HG02840 (cell line): ENCODE measurements around the gene NCOA7.
"Not testable (repeated sequence)": the region's sequence is repeated elsewhere in the genome, so short reads cannot be mapped to it uniquely, and the experiment has no call there.

ENCODE experiments used
- ATAC-seq: cut with Tn5 transposase; IDR thresholded peaks from one replicate; pipeline ENCODE4 v1.9.1; 2021; ENCODE audit warnings: mild to moderate bottlenecking, moderate library complexity, moderate number of reproducible peaks; ENCODE audit not compliant: unreplicated experiment, low FRiP score

NCOA7 gene

GRCh38 chr6:125831659-125832058 lies 40.9 kb downstream of the NCOA7 start:
- ATAC-seq: no peak

GRCh38 chr6:125832391-125833117 lies 41.8 kb downstream of the NCOA7 start:
- no peak for ATAC-seq

- ATAC-seq: peak; percentile 85
Measured at GRCh38 chr6:125834348-125834747, 43.6 kb downstream of the NCOA7 start.

- no peak for ATAC-seq
Measured at GRCh38 chr6:125835221-125835744, 44.5 kb downstream of the NCOA7 start.

- no peak for ATAC-seq
Measured at GRCh38 chr6:125836466-125836865, 45.7 kb downstream of the NCOA7 start.

- ATAC-seq: no peak
Measured at GRCh38 chr6:125839471-125839870, 48.7 kb downstream of the NCOA7 start.

- no peak for ATAC-seq
Measured at GRCh38 chr6:125839879-125840278, 49.1 kb downstream of the NCOA7 start.

GRCh38 chr6:125841356-125842090 lies 50.8 kb downstream of the NCOA7 start:
- ATAC-seq: no peak

GRCh38 chr6:125842091-125842626 lies 51.4 kb downstream of the NCOA7 start:
- ATAC-seq: no peak

GRCh38 chr6:125843593-125843992 lies 52.8 kb downstream of the NCOA7 start:
- no peak for ATAC-seq

GRCh38 chr6:125844989-125845388 lies 54.2 kb downstream of the NCOA7 start:
- ATAC-seq: no peak

- no peak for ATAC-seq
Measured at GRCh38 chr6:125846292-125847024, 55.7 kb downstream of the NCOA7 start.

- ATAC-seq: not testable (repeated sequence)
Measured at GRCh38 chr6:125848286-125848685, 57.5 kb downstream of the NCOA7 start.

- no peak for ATAC-seq
Measured at GRCh38 chr6:125850361-125850760, 59.6 kb downstream of the NCOA7 start.

GRCh38 chr6:125852587-125852986 lies 61.8 kb downstream of the NCOA7 start:
- ATAC-seq: no peak

- ATAC-seq: no peak
Measured at GRCh38 chr6:125853168-125853567, 62.4 kb downstream of the NCOA7 start.

GRCh38 chr6:125853756-125854155 lies 63.0 kb downstream of the NCOA7 start:
- no peak for ATAC-seq

- ATAC-seq: no peak
Measured at GRCh38 chr6:125854355-125854754, 63.6 kb downstream of the NCOA7 start.

GRCh38 chr6:125855783-125856182 lies 65.0 kb downstream of the NCOA7 start:
- ATAC-seq: no peak

GRCh38 chr6:125857846-125858245 lies 67.1 kb downstream of the NCOA7 start:
- no peak for ATAC-seq
